GM21737 (cell line): ENCODE results near the gene PRKG1.

Experiments used
- ATAC-seq: cut with Tn5 transposase; IDR thresholded peaks from one replicate; pipeline ENCODE4 v1.9.1; 2021; ENCODE audit warnings: mild to moderate bottlenecking, moderate library complexity; ENCODE audit not compliant: unreplicated experiment

Gene PRKG1

DNA sequence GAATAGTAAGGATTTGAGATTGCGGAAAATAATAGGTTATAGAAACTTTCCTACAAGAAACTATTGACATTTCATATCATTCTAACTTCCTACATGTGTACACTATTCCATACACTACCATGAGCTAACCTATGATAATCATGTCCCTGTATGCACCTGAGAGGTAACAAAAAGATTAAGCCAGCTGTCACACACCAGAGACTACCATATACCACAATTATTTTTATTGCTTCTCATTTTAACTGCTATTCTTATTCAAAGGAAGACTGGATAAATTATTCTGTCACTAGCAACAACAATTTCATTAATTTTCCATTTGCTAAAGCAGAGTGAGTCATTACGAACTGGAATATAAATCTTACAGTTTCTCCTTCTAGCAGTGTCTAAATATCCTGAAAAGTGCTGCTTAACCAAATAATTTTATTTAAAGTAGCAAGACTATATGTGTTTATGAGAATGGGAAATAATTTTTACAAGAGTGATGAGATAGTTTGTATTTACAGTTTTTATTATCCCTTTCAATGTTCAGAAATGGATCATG, 1004.2 kb downstream of the PRKG1 start:
- ATAC-seq, result no peak

DNA sequence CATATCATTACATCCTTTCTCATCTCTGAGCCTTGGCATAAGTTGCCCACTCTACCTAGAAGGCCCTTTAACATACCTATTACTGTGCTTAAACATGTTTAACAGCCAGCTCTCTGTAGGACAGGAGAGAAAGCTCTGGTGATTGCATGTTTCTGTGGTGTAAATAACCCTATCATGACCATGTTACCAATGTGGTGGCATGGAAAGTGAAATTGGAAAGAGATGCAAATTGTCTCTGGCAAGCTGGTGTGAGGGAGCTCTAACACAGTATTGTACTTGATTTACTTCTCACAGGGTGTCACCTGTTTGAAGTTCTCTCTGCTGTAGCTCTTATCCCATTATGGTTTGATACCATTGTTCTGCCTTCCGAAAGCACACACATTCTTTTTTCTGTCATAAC, 1008.0 kb downstream of the PRKG1 start:
- no peak for ATAC-seq

DNA sequence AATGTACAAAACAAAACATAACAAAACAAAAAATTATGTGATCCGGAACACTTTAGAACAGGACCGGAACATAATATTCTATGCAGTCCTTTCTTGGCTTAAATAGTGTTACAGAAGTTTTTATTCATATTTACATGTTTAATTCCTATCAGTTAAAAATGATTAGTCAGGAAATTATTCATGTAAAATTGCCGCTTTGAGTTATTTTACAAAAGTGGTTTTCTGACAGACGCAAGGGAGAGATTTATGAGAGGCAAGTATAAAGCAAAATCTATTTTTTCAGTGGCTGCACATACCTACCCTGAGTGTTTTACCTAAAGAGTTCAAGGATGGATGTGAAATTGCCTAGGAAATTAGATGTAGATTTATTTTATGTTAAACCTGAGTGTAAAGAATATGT, 1009.1 kb downstream of the PRKG1 start:
- ATAC-seq, result no peak

- ATAC-seq, result no peak
Observed at GRCh38 chr10:52092390-52092789, 1018.1 kb downstream of the PRKG1 start.

GRCh38 chr10:52098130-52098529, 1023.8 kb downstream of the PRKG1 start:
- no peak for ATAC-seq

DNA sequence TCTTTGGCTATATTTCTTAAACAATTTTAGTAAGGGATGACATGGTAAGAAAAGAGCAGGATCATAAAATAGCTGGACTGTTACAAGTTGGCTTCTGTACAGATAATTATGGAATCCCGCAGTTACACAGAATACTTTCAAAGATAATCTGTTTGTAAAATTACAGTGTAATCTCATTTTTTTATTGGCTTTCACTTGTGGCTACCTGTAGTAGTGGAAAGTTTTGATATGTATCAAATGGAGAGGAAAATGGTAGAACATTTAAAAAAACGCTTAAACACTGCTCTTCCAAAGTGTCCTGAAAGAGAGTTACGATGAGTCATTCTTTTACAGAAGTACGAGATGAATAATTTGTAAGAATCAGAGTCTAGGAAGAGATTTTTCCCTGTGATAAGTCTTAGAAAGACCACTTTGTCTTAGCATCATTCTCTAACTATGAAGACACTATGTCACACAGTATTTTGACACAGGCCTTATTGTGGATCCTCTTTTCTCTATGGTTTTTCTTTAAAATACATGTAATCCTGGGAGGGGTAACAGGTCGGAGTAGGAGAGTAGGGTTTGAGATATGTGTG, 1024.8 kb downstream of the PRKG1 start:
- no peak for ATAC-seq

DNA sequence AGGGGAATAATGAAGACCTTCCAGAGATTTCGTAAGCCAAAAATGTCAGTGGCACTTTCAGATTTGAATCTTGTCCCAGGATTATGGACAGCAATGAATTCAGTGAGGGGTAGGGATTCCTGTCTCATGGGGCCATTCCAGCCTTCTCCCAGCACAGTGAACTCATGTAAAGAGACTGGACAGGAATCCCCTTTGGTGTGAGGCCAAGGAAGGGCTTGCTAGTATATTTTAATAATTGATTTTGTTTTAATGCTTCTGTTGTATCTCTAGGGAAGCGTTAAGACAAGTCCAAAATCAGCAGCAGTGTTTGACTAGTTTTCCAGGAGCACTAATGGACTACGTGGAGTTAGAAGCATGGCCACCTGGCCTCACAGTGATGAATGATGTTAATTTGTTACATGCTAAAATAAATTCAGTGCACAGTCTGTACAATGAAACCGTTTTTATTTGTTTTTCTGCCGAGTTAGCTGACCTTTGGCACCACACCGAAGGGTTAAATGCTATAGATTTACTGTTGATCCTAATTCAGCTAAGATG, 1025.8 kb downstream of the PRKG1 start:
- ATAC-seq, result no peak

DNA sequence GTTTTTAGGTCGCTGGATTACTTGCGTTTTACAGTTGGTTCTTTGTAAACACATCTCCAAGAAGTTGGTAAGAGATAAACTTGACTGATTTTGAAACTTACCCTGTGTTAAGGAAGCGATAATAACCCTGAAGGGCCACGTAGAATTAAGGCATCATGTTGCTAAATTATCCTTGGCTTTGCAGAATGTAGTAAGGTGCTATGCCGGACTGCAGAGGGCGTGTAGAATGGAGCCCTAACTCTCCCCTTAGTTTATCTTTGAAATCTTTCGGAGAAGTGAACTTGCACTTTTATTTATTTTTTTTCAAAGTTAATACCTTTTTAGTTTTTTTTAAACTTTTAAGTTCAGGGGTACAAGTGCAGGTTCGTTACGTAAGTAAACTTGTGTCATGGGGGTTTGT, 1031.0 kb downstream of the PRKG1 start:
- no peak for ATAC-seq

- no peak for ATAC-seq
Observed at GRCh38 chr10:52106011-52106410, 1031.7 kb downstream of the PRKG1 start.

DNA sequence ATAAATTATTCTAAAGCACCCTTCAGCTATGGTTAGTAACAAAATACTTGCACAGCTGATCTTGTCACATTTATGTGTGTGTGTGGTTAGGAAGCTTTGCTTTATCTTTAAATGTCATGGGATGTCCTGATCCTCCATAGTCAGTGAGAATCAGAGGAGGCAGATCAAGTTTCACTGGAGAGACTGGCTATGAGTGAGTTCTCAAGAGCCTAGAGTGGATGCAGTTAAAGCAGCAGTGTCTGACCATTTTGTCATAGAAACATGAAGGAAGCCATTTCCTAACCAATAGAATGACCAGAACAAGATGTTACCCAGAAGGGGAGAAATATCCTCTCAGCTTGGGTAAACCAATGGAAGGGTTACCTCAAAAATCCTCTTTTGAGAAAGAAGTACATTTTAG, 1032.6 kb downstream of the PRKG1 start:
- ATAC-seq, result no peak

DNA sequence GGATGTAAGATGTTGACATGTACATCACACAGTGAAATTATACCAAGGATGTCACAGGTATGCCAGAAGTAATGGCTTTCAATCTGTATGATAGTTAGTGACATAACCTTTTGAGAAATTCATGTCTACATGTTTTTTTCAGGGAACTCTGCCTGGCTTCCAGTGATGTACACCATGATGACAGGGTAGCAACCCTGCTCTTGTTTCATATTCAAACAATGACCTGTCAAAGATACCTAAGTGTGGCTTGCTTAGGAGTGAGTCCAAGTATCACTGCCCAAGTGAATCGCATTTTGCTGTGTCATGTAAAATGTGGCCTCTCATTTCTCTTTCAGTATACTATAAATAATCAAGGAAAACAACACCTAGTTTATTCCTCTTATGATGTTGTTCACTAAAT, 1033.9 kb downstream of the PRKG1 start:
- ATAC-seq, result no peak

DNA sequence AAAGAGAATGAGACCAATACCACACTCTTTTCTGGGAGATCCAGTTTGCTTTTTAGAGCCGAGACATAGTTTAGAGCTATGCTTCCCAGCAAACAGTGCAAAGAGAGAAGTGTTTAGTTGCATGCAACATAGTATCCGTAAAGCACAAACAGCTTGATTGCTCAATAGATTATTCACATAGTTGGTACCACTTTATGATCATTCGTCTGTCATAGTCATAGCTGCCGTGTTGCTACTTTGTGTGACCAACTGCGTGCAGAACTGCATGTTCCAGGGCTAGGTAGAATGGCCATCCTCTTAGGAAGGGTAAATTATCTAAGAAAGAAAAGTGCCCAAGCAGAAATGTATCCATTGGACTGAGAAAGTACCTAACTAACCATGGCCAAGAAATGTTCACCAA, 1036.3 kb downstream of the PRKG1 start:
- ATAC-seq, result no peak

DNA sequence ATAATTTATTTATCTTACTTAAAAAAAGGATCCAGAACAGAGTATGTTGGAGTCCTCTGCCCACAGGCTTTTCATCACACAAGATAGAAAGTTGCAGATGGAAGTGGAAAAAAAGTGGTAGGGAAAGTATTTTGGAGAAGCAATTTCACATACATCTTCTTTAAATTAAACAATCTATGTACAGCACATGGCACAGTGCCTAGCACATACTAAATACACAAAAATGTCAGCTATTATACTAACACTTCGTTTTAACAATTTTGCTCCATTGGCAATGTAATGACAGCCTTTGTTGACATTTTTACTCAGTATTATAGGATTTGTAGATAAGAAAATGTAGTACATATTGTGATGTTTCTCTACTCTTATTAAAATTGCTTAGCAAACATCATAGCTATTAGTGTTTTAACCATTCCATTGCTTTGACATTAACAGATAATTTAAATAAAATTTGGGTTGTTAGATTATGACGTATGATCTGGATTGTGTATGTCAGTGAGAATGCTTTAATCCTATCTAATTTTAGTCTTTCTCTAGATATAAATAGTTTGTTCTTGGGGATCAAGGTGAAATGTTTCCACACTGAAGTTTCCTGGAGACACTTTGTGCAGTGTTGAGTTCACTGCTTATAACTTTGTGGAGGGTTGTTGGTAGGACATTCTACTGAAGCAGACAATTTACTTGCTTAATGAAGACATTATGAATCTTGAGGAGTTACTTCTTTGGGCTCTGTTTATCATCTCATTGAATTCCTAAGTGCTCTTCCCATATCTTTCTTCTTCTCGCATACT, 1037.0 kb downstream of the PRKG1 start:
- no peak for ATAC-seq

DNA sequence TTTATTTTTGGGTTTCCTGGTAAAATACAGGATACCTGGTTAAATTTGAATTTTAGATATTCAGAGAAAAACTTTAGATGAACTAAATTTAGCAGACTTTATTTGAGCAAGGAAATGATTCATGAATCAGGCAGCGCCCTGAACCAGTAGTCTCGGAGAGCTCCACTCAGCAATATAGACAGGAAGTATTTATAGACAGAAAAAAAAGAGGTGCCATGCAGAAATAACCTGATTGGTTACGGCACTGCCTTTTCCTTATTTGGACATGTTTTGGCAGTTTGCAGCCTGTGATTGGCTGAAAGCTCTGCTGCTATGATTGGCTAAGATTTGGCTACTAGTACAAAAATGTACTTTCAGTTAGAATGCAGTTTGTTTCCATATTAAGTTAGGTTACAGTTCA, 1041.5 kb downstream of the PRKG1 start:
- ATAC-seq, result no peak

DNA sequence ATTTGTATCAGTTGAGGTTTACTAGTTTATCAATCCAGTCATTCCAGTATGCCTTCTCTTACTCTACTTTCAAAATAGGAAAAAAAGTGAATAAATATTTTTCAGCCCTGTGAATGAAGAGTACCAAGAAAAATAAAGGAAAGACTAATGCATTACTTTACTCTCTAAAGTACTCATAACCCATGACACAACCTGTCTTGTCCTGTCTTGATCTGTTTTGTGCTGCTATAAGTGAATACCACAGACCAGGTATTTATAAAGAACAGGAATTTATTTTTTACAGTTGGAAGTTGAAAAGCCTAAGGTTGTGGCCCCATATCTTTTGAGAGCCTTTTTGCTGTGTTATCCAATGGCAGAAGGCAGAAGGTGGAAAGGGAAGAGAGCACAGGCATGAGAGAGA, 1045.2 kb downstream of the PRKG1 start:
- no peak for ATAC-seq

- no peak for ATAC-seq
Observed at GRCh38 chr10:52121688-52122087, 1047.4 kb downstream of the PRKG1 start.

DNA sequence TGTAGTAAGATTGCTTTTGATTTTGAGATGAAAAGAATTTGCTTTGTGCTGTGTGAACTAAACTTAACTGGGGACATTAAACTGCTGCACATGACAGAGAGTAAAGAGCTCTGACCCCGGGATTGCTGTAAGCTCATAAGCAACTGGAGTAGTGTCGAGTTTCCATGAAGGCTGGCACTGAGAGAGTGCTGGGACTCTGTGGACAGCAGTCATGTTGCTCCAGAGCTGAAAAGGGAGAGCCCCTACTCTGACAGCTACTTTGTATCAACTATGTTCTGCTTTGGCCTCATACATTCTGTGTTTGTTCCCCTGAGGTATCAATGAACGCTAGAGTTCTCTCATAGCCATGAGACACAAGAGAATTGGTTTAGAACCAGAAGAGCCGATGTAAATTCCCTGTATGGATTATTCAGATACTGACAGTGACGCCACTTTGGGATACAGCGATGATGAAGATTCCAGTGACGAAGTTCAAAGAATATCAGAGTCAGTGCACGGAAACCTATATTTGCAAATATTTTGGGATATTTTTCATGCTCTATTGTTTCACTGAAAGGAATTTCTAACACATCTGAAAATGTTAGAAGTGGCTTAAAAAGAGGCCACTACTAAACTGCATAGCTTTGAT, 1053.9 kb downstream of the PRKG1 start:
- no peak for ATAC-seq

- ATAC-seq, result no peak
Observed at GRCh38 chr10:52129410-52130178, 1055.3 kb downstream of the PRKG1 start.

DNA sequence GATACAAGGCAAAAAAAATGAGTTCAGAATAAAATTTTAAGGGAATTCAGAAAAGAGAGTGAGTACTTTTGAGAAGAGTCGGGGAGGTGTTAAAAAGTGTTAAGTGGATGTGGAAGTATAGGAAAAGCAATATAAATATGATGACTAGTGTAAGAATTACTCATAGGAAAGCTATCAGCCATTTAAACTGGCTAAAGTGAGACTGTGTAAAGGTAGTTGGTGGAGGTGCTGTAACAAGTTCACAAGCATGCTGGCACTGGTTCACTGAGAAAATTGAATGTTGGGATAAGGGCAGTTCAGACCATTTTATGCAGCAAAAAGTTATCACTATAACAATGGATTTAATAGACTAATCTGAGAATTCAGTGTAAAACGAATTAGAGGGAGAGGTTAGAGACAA, 1060.8 kb downstream of the PRKG1 start:
- ATAC-seq, result no peak

GRCh38 chr10:52136921-52137320, 1062.6 kb downstream of the PRKG1 start:
- no peak for ATAC-seq

DNA sequence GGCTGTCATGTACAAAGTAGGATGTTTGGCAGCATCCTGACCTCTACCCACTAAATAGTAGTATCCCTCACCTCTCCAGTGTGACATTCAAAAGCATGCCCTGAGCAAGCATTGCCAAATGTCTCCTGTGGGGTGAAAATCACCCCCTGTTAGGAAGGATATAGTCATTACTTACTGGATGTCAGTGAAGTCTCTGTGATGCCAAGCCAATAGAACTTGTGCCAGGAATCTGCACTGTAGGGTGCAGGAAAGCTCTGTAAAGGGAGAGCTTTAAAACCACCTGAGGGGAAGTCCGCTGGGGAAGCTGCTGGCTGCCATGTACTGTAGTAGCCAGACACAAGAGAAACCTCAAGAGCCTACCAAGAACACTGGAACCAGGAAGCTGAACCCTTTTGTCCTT, 1069.1 kb downstream of the PRKG1 start:
- no peak for ATAC-seq
